CD4-positive, alpha-beta T cell treated with Interleukin-1 beta for 1 hour (primary cell): ENCODE measurements around the gene TRMT2A.
"Not testable (repeated sequence)": the region's sequence is repeated elsewhere in the genome, so short reads cannot be mapped to it uniquely, and the experiment has no call there.

Experiments used
- DNase-seq, 2 donors: peaks; one replicate each; pipeline ENCODE4 v3.0.0-alpha.2; 2020 to 2022

The TRMT2A gene

DNA sequence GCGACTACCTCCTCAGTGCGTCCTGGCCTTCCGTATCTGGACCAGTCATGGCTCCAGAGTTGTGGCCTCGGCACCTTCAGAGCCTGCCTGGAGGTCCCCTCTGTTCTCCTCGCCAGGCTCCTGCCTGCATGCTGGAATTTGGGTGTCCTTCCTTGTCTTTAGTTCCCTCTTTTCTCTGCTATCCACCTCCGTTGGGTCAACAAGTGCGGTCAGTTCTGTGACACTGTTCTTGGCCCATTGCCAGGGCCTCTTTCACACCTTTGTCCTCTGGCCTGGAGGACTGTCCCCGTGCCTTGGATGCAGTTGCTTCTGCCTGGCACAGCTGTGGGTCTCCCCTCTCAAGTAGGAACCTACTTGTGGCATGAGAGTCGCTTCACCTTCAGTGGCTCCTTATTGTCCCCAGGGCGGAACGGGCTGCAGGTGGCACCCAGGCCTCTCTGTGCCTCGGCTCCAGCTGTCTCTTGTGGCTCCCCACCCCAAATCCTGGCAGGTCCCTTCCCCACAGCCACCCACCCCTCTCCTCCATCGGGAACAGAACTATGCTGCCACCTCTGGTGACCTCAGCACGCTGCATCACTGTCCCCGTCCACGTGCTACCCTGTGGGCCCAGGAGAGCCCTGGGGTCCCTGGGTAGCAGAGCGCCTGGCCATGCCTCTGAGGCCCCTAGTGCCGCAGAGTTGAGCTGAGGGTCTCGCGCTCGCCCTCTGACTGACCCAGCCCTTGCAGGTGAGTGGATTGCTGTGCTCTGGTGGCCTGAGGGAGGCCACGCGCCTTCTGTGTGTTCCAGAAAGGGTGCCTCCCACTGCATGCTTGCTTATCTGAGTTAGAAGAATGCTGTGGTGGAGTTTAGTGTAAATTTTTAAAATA is 32.2 kb downstream of the TRMT2A start:
- no peak for DNase-seq

DNA sequence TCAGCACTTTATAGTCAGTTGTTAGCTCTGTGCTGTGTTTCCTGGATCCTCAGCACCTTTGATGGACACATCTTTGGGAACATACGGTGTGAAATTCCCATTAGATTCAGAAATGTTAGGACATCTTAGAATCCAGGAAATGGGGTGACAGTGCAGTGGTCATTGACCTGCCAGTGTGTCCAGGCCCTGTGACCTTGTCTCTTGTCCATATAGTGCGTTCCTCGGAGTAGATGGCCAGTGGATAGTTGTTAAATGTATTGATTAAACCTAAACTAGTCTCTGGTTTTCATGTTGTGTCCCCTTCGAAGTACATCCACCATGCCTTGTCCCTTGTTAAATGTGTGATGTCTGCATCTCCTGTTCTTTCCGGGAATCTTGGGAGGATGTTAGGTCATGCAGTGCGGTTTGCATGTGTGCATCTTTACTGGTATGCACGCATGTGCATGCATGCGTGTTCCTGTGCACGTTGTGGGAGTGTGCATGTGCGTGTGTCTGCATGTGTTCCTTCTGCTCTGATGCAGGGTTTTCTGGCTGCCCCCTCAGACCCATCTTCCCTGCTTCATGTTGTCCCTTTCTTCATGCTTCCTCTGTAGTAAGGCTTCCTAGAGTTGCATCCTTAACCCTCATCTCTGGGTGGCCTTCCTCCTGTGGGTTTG is 33.0 kb downstream of the TRMT2A start:
- no peak for DNase-seq

DNA sequence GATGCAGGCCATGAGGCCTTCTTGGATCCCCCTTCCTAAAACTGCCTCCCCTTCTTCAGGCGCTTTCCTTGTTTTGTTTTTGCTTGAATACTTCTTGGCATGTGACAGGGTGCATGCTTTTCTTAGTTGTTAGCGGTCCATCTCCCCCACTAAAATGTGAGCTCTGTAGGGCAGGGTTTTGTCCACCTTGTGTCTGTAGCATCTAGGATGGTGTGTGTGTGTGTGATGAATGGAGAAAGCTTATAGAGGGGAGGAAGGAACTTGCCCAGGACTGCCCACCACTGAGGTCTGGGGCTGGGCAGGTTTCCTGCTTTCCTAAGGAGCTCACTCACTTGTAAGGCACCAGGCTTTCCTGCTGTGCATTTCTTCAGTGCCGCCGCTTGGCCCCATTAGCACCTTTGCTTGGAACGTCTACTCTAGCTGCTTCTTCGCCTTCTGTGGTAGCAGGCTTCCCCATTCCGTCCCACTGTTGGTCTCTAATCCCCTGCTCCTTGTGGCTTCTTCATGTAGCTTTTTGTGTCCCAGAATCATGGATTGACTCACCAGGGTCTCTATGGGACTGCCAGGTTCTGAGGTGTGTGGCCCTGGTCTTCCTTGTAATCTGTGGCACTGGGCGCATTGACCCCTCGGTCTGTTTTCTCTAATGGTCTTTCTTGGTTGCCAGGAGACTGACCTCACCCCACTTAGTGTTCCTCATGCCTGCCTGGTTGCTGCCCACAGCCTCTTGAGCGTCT is 33.7 kb downstream of the TRMT2A start:
- DNase-seq = no peak

DNA sequence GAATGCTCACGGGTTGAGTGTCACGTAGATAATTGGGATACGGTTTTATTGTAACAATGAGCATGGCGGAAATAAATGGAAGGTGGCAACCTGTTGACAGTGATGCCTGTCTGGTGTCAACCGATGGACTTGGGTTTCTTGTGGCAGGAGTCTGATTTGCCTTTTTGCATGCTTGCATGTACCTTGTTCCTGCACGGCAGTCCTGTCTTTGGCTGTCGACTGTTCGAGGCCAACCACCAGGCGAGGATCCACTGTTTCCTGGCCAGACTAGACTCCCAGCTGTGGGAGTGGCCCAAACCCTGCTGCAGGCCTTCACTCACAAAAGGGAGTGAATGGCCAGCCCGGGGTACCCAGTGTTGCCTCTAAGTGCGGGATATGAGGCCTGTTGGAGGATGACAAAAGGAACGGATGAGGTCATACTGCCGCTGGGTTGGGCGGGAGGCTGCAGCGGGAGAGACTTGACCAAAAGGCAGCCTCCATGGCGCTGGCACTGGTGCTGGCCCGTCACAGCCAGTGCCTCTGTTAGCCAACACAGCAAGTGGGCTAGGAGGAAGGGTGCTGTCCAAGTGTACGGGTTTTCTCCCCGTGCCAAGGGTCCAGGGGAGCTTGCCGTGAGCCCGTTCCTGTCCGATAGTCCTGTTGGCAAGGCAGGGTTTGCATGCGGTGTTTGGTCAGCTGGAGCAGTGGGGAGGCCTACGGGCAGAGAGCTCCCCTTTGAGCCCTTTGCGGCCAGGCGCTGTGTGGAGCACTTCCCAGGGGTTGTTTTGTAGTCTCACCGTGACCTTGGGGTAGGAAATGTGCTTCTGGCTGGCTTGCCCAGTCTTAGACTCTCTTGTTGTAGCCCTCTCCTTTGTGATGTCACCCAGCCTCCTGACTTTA is 36.0 kb downstream of the TRMT2A start:
- no peak for DNase-seq

DNA sequence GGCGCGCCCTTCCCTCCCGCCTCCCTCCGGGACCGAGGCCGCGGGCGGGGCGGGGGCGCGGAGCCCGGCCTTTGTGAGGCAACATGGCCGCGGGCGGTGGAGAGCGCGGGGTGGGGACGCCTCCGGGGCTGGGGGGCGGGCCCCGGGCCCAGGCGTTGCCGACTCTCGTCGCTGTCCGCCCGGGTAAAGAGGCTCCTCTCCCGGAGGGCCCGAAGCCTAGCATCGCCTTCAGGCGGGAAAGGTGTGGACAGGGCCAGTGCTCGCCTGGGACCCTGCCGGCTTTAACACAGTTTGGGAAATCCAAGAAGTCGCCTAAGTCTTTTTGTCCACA is 36.6 kb downstream of the TRMT2A start:
- peak; percentile 63 to 72 for DNase-seq

DNA sequence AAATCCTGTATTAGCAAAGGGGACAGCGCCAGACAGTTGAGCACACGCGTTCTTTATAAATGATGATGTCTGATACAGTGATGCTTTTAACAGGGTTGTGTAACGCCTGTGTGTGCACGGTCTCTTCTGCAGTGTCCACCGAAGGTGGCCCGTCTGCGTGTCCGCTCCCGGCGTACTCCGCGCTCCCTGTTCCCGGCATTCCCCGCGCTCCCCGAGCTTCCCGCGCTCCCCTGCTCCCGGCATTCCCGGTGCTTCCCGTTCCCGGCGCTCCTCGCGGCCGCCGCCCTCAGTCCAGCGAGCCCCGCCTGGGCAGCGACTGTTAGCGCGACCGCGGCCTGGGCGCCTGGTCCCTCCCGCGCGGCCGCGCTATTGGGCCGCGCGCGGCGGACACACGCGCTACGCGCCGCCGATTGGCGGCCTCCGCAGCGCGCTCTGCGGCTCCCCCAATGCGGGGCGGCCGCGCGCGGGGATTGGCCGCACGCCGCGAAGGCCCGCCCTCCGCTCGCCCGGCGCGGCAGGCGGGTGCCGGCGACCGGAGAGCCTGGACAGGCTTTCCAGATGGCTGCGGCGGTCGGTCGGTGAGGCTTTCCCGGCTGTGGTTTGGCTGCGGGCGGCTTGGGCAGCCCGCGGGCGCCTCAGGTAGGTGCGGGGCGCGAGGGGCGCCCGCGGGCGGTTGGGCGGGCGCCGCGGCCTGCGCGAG is 37.1 kb downstream of the TRMT2A start, which contains the start of gene DGCR8:
Gene DGCR8 (plus strand): TSS at position 497 of the 700 bp plus-strand sequence. CDS start 5,723 bp downstream, outside the sequence.
- DNase-seq = peak; percentile 72

DNA sequence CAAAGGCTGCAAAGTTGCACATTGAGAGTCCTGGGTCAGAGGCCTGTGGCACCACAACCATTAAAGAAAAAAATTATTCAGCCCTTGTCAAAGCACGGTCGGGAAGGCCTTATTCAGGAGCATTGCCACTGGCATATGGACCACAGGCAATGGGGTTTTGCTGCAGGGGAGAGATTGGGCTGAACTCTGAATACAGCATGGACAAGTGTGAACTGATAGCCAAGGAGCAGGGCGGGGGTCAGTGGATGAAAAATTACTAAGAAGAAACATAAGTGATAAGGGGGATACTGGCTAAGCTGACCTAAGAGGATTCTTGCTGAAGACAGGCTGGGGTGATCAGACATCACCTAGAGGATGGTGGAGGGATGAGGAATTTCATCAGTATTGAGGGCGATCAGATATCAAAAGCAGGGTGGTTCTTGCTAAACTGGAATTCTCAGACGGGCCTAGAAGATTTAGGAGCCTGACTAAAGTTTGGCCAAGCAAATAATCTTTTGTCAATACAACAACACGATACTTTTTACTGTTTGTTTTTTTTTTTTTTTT is 40.3 kb downstream of the TRMT2A start:
- no peak for DNase-seq

DNA sequence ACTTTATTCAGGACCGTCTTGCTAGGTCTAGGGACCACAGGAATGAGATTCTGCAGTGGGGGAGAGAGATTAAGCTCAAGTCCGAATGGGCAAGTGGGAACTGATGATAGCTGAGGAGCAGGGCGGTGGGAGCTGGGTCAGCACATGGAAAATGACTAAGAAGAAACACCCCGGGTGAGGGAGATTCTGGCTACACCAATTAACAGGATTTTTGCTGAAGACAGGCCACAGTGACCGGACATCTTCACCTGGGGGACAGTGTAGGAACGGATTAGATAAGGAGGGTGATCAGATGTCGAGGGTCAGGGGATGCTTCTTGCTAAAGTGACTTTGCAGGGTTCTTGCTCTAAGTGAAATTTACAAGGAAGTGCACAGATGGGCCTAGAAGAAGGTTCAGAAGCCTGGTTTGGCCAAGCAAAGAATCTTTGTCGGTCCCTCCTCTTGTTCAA is 45.5 kb downstream of the TRMT2A start:
- no peak for DNase-seq

DNA sequence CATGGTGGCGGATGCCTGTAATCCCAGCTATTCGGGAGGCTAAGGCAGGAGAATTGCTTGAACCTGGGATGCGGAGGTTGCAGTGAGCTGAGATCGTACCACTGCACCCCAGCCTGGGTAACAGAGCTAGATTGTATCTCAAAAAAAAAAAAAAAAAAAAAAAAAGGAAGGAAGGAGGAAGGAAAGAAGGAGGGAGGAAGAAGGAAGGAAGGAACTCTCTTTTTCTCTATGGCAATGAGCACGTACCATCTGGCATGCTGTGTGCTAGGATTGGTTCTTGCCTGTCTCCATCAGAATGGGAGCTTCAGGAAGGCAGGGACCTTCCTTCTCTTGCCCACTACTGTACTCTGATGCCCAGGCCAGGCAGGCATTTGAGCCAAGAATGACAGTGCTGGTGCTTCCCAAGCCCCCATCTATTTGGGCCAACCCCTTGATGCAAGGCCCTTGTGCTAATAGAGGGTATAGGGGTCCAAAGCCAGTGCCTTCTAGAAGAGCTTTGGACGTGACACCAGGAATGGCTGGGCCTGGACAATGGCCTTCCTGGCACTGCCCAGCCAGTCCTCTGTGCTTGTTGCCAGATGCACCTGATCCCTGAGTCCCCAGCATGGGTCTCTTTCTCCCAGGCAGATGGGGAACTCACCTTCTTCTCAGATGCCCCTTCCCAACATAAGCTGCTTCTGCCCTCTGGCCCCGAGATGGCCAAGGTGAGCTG is 47.5 kb downstream of the TRMT2A start:
- no peak for DNase-seq

DNA sequence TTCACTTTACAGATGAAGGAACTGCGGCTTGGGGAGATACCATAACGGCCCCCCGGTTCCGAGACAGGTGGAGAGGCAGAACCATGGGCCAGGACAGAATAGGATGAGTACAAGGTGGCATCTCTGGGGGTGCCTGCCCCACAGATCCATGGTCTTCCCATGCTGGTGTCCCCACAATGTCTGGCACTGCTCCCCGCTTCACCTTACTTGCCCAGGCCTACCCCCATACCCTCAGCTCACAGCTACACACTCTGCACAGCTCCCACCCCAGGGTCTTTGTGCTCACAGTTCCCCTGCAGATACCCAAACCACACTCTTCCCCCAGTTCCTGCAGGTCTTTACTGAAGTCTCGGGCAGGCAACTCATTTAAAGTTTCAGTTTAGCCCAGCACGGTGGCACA is 48.4 kb downstream of the TRMT2A start:
- no peak for DNase-seq

DNA sequence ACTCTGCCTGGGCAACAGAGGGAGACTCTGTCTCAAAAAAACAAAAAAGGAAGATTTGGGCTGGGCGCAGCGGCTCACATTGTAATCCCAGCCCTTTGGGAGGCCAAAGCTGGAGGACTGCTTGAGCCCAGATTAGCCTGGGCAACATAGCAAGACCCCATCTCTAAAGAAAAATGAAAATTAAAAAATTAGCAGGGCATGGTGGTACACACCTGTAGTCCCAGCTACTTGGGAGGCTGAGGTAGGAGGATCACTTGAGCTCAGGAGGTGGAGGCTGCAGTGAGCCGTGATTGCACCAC is 49.7 kb downstream of the TRMT2A start:
- DNase-seq = not testable (repeated sequence)

DNA sequence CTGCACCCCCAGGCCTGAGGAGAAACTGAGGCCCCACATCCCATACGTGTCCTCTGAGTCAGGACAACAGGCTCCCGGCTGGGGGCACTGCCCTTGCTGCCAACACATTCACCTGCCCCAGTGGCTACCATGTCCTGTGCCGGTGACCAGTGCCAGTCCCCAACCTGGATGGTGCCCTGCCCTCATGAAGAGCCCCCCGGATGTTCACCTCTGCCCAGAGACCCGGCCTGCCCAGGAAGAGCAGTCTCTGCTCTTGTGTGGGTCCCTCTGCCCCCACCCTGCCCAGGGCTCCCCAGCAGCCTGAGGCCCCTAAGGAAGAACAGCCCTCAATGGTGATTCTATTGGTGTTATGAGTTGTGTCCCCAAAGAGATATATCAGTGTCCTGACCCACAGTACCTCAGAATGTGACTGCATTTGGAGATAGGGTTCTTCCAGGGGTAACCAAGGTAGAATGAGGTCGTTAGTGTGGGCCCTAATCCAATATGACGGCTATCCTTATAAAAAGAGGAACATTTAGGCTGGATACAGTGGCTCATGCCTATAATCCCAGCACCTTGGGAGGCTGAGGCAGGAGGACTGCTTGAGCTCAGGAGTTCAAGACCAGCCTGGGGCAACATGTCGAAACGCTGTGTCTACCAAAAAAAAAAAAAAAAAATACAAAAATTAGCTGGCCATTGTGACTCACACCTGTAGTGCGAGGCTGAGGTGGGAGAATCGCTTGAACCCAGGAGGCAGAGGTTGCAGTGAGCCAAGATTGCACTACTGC is 50.2 kb downstream of the TRMT2A start:
- no peak for DNase-seq

DNA sequence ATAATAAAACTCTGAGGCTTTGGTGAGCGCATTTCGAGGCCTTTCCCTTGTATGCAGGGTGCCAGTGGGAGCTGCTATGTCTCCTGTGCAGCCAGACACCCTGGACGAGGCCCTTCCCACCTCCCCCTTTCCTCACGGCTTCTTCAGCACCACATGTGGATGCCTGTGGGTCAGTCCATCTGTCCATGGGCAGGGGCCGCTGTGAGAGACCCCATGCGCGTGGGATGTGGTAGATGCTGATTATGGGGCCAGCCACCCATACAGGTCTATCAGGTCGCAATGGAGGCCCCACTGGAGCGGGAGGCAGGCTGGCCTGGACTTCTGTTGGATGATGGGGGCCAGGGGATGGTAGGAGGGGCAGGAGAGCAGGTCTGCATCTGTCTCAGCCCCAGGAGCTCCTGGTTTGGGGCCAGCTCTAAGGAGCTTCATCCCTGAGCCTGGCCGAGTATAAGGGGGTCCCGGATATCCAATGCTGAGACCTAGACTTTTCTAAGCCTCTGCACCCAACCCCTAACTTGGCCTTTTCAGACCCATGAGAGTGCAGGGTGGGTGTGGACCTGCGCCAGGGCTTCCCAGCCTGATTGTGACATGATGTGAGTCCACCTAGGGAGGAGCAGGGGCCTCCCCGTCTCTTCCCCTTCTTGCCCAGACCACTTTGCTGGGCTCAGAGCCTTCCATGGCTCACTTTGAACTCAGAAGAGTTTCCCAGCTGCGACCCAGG is 51.0 kb downstream of the TRMT2A start:
- no peak for DNase-seq

DNA sequence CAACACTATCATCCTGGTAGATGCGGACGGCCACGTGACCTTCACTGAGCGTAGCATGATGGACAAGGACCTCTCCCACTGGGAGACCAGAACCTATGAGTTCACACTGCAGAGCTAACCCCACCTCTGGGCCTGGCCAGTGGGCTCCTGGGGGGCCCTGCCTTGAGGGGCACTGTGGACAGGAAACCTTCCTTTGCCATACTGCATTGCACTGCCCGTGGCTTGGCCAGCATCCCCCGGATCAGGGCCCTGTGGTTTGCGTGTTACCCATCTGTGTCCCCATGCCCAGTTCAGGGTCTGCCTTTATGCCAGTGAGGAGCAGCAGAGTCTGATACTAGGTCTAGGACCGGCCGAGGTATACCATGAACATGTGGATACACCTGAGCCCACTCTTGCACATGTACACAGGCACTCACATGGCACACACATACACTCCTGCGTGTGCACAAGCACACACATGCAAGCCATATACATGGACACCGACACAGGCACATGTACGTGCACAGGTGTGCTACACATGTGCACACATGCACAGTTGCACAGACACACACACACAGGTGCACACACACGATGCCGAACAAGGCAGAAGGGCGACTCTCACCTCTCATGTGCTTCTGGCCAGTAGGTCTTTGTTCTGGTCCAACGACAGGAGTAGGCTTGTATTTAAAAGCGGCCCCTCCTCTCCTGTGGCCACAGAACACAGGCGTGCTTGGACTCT is 52.3 kb downstream of the TRMT2A start:
- DNase-seq = no peak

DNA sequence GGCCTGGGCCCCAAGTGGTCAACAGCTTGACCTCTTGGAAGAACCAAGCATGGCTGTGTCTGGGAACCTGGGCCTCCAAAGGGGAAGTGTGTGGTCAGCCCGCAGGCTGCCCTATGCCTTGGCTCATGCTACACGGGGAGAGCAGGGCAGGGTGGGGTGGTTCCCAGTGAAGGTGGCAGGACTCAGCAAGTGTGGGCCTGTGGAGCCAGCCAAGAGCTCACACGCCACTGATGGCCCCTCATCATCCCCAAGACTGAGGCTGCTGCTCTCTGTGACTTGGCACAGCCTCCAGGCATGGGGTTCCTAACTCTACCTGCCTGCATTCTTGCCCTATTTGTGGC is 52.9 kb downstream of the TRMT2A start:
- no peak for DNase-seq

DNA sequence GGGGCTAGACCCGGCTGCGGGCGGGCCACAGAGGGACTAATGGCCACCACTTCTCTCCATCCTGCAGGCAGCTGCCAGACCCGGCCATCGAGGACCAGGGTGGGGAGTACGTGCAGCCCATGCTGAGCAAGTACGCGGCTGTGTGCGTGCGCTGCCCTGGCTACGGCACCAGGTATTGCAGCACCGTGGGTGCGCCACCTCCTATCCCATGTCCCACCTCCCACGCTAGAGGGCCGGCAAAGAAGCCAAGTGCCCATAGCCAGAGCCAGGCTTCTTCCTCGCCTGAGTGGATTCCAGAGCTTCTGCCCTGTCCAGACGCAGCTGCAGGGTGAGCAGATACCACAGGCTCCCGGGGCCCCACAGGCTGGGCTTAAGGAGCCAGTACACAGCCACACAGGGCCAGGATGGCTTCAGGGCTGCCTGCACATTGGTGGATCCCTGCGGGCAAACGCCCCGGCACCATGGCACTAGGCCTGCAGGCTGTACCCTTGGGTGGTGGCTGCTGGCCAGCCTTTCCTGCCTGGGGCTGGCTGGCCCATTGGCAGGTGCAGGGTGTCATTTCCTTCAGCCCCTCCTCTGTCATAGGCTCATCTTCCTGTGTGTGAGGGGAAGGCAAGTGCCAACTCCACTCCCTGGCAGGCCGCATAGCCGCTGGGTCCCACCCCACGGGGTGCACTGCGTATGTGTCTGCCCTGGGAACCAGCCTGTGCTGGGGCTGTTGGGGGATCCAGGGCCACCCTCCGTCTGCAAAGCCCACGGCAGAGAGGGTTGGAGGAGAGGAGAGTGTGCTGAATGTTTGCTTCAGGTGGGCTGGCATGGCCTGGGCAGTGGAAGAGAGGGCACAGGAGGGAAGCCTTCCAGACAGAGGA is 53.5 kb downstream of the TRMT2A start:
- no peak for DNase-seq

DNA sequence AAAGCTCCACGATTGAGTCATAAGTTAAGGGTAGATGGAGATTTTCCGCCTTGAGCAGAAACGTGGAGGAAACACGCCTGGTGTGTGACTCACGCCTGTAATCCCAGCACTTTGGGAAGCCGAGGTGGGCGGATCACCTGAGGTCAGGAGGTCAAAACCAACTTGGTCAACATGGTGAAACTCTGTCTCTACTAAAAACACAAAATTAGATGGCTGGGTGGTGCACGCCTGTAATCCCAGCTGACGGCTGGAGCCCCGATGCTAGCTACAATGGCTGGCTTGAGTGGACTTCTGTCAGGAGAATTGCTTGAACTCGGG is 54.3 kb downstream of the TRMT2A start:
- DNase-seq = no peak

DNA sequence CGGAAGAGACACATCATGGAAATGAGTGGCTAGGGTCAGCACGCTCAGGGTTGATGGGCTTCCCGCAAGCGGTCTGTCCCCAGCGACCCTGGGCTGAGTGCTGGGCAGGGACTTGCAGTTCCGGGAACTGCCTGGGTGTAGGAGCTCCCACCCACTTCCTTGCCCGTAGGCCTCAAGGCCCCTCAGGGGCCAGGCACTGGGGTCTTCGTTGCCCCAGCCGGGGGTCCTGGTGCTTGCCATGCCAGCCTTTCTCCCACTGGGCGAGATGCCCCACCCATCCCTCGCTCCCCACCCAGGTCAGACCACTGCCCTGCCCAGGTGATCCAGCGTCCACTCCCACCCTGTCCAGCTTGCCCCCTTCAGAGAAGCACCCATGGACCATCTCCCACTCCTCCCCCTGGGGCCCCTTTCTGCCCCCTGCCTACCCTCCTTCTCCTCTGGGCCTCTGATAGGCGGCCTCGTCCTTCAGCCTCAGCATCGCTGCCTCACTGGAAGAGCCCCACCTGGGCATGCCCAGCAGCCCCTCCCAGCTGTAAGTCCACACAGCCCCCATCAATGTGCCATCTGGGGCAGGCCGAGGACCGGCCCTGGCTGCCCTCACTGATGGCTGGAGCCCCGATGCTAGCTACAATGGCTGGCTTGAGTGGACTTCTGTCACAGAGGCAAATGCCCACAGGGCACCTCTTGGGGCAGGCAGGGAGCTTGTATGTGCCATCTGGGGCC is 54.8 kb downstream of the TRMT2A start:
- DNase-seq = no peak
